Epithelial cell of esophagus (primary cell): ENCODE measurements around the gene HNRNPUL1.

ENCODE experiments used
- DNase-seq: peaks from one replicate; pipeline ENCODE4 v3.0.0; 2010; ENCODE audit warnings: low read depth
- H3K4me3 ChIP-seq: 2 replicates; pipeline ENCODE4 v1.5.1; 2011; ENCODE audit warnings: mild to moderate bottlenecking, low read length, control low read depth
- CTCF ChIP-seq: IDR thresholded peaks from 2 replicates; pipeline ENCODE4 v1.5.1; 2011; ENCODE audit warnings: low read depth, mild to moderate bottlenecking, low read length, control low read depth, inconsistent platforms; ENCODE audit not compliant: insufficient read depth; ENCODE audit errors: missing control alignments

HNRNPUL1 gene

GRCh38 chr19:41323430-41324125 is 59.4 kb downstream of the HNRNPUL1 start:
- H3K4me3 ChIP-seq = no peak overlapping the region
- peak; percentile 70 for DNase-seq
- no peak for TF ChIP-seq CTCF

- no peak overlapping the region for H3K4me3 ChIP-seq
- DNase-seq = no peak
- no peak for TF ChIP-seq CTCF
These were observed 60.1 kb downstream of the HNRNPUL1 start for GRCh38 chr19:41324231-41324702.

- TF ChIP-seq CTCF = no peak
- peak; percentile 76 for DNase-seq
- no peak overlapping the region for H3K4me3 ChIP-seq
These were observed 60.9 kb downstream of the HNRNPUL1 start for GRCh38 chr19:41324921-41325639.

GRCh38 chr19:41325640-41325946 is 61.4 kb downstream of the HNRNPUL1 start:
- DNase-seq = no peak
- H3K4me3 ChIP-seq = no peak overlapping the region
- no peak for TF ChIP-seq CTCF

- no peak for TF ChIP-seq CTCF
- no peak overlapping the region for H3K4me3 ChIP-seq
- DNase-seq = peak; percentile 39
These were observed 62.0 kb downstream of the HNRNPUL1 start for GRCh38 chr19:41325947-41326706.

- no peak overlapping the region for H3K4me3 ChIP-seq
- TF ChIP-seq CTCF = no peak
- DNase-seq = peak; percentile 13
These were observed 63.0 kb downstream of the HNRNPUL1 start for GRCh38 chr19:41327076-41327575.
